Nephron (organoid): ENCODE results near the gene ALDH3B2.
A peak's percentile ranks its signal among the peaks of the same experiment; 100 is the strongest.

Source experiments
- H3K27ac Mint-ChIP-seq, 3 experiments: 2 replicates each; pipeline ENCODE4 v1.8.0; 2020; ENCODE audit warnings: mixed read lengths in 3 of 3, mild to moderate bottlenecking in 2 of 3, moderate library complexity in 1 of 3
- H3K27me3 Mint-ChIP-seq: 2 replicates; pipeline ENCODE4 v1.8.0; 2021; ENCODE audit warnings: low read depth, mild to moderate bottlenecking, moderate library complexity, mixed read lengths
- H3K36me3 Mint-ChIP-seq: 2 replicates; pipeline ENCODE4 v1.8.0; 2020; ENCODE audit warnings: low read depth, mixed read lengths
- H3K4me1 Mint-ChIP-seq: 2 replicates; pipeline ENCODE4 v1.8.0; 2020; ENCODE audit warnings: mixed read lengths
- H3K4me3 Mint-ChIP-seq, 3 experiments: 2 replicates each; pipeline ENCODE4 v1.8.0; 2020; ENCODE audit warnings: mild to moderate bottlenecking in 3 of 3, mixed read lengths in 3 of 3, moderate library complexity in 2 of 3
- H3K9me3 Mint-ChIP-seq: 2 replicates; pipeline ENCODE4 v1.8.0; 2020; ENCODE audit warnings: mixed read lengths
- TF ChIP-seq, protein P1 (sequence below), 3 experiments: fragments of 200-600 bp; sonication (generic); IDR thresholded peaks; one replicate each; pipeline ENCODE4 v1.5.0; 2021; ENCODE audit warnings: antibody characterized with exemption in 3 of 3; ENCODE audit not compliant: unreplicated experiment in 3 of 3

Gene ALDH3B2

DNA sequence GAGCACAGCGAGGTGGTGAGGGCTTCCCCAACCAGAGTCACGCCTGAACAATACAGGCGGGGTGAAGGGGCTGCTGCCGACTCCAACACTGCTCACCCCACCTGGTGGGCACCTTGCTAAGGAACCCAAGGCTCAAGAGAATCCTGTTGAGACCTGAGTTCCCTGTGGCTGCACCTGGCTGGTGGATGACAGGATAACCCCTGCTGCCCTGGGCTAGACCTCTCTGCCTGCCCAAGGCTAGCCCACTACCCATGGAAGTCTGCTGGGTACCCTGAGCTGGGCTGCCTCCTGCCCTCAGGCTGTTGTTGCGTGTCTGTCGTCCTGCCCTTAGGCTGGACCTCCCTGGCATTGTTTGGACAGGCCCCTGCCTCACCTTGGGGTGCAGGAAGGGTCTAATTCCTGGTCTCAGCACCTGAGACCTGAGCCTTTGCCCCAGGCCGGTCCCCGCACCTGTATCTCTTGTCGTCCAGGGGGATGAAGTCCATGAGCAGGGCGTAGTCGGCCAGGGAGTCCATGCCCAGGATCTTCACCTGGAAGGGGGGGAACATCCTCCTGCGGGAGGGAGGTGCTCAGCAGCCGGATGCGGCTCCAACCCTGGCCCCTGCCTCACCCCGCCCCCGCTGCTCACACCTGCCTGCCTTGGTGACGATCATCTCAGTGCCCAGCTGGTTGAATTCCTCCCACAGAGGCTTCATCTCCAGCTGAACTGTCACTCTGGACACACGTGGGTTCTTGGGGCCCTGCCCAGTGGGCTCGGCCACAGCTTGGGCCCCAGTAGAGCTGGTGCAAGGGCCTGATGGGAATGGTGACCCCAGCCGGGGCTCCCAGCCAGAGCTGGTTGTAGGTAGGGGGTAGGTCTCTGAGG, 39.8 kb downstream of the ALDH3B2 start:
- Mint-ChIP-seq H3K27me3 (peaks cover 5% of the 10 kb centered on the region), H3K4me1 (peaks cover 4% of the 10 kb centered on the region), H3K36me3 (no peaks in the 10 kb centered on the region), H3K4me3 (no peak overlapping the region), H3K27ac (no peak overlapping the region), H3K9me3 (no peaks in the 10 kb centered on the region)
- TF ChIP-seq, protein P1, sequence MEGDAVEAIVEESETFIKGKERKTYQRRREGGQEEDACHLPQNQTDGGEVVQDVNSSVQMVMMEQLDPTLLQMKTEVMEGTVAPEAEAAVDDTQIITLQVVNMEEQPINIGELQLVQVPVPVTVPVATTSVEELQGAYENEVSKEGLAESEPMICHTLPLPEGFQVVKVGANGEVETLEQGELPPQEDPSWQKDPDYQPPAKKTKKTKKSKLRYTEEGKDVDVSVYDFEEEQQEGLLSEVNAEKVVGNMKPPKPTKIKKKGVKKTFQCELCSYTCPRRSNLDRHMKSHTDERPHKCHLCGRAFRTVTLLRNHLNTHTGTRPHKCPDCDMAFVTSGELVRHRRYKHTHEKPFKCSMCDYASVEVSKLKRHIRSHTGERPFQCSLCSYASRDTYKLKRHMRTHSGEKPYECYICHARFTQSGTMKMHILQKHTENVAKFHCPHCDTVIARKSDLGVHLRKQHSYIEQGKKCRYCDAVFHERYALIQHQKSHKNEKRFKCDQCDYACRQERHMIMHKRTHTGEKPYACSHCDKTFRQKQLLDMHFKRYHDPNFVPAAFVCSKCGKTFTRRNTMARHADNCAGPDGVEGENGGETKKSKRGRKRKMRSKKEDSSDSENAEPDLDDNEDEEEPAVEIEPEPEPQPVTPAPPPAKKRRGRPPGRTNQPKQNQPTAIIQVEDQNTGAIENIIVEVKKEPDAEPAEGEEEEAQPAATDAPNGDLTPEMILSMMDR (IDR thresholded peaks at IDR 0.05; ENCODE audit: unreplicated experiment in 3 of 3) = no peak

DNA sequence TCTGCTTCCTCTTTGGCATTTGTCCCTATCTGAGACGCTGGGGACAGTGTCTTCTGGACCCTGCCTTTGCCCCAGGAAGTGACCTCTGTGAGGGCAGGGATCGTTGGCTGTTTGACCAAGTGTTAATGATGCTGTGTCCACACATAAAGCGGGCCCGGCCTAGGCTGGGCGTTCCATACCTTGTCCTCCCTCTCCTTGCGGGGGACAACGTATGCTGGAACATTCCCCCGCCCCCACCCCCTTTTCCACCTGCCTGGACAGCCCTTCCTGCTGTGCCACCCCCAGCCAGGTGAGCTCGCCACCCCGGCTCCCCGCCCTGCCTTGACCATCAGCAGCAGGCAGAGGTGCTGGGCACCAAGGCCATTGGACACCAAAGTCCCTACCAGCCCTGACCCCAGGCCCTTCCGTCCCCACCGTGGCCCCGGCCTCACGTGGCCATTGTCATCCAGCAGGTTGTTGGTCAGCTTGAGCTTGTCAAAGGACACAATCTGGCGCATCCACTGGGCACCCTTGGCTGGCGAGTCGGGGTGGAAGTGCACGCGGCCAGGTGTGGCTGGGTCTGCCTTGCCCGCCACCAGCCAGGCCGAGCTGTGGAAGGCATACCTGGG, 40.6 kb downstream of the ALDH3B2 start:
- H3K27me3 Mint-ChIP-seq = peaks cover 5% of the 10 kb centered on the region
- H3K4me1 Mint-ChIP-seq = peaks cover 4% of the 10 kb centered on the region
- no peak overlapping the region for H3K27ac Mint-ChIP-seq
- H3K36me3 Mint-ChIP-seq = no peaks in the 10 kb centered on the region
- TF ChIP-seq, protein P1 (IDR thresholded peaks at IDR 0.05; ENCODE audit: unreplicated experiment in 3 of 3) = no peak
- no peaks in the 10 kb centered on the region for H3K9me3 Mint-ChIP-seq
- peak overlapping the region in 1 of 3 experiments; percentile 35 for H3K4me3 Mint-ChIP-seq

DNA sequence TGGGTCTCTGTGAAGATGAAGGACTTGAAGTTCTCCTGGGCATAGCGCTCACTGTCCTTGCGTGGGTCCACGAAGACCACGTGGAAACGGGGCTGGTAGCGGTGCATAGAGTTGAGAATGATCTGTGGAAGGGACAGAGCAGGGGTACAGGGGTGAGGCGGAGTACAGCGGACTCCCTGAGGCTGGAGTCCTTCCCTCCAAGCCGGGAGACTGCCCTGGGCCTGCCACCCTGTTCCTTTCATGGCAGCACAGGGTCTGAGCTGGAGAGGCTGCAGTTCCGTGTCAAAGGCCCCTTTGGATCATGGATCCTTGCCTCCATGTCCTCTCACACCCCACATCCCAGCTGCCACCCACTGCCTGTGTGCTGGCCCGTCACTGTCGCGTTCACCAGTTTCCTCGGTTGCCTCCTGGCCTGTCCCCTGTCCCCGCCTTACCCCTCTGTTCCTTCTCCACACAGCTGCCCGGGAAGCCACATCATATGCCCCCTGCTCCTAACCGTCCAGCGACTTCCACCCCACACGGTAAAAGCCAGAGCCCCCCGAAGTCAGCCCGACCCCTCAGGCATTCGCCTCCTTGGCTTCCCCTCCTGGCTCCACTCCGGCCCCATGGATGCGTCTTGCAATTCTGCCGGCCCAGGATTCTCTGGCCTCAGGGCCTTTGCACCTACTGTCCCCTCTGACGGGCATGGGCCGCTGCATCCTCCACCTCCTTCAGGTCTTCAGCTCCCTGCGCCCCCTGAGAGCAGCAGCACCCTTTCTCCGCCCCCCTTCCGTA, 41.3 kb downstream of the ALDH3B2 start:
- Mint-ChIP-seq H3K4me3 (peak overlapping the region in 2 of 3 experiments; percentile 60 to 61), H3K4me1 (peaks cover 4% of the 10 kb centered on the region), H3K27me3 (peaks cover 5% of the 10 kb centered on the region), H3K9me3 (no peaks in the 10 kb centered on the region), H3K27ac (peak overlapping the region in 1 of 3 experiments; percentile 22), H3K36me3 (no peaks in the 10 kb centered on the region)
- TF ChIP-seq, protein P1 (IDR thresholded peaks at IDR 0.05; ENCODE audit: unreplicated experiment in 3 of 3) = no peak

DNA sequence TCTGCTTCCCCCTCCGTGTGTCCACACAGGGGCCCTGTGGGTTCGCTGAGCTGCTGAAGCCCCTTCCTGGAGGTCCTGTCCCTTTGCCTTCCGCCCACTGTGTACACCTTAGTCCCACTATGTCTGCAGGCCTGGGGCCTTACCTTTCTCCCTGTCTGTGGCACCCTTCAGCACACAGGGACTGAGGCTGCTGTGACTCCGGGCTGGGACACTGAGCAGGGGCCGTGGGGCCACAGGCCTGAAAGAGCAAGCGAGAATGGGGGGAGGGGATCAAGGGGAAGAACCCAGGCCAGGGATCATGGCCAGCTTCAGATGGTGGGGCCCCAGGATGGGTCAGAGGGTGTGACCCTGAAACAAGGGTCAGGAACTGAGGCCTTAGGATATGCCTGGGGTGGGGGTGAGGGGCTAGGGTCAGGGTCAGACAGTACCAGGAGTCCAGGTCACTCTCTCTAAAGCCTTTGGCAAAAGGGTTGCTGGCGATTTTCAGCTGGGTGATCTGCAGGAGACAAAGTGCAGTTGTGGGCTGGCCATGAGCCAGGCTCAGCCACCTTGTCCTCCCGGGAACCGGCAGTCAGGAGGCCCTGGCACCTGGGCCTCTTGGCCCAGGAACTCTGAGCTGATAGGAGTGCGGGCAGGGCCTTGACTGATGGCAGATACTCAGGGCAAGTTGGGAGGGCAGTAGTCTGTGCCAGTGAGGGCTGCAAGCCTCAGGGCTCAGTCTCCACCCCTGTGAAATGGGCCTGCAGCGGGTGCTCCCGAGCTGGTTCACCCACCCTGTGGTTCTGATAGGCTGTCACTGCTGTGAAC, 42.0 kb downstream of the ALDH3B2 start:
- Mint-ChIP-seq H3K27me3 (peaks cover 5% of the 10 kb centered on the region), H3K4me1 (peaks cover 4% of the 10 kb centered on the region), H3K9me3 (no peaks in the 10 kb centered on the region), H3K36me3 (peaks cover under 1% of the 10 kb centered on the region), H3K27ac (peak overlapping the region in 2 of 3 experiments; percentile 66), H3K4me3 (peak overlapping the region; percentile 80 to 83 (median 82))
- TF ChIP-seq, protein P1 (IDR thresholded peaks at IDR 0.05; ENCODE audit: unreplicated experiment in 3 of 3) = no peak

DNA sequence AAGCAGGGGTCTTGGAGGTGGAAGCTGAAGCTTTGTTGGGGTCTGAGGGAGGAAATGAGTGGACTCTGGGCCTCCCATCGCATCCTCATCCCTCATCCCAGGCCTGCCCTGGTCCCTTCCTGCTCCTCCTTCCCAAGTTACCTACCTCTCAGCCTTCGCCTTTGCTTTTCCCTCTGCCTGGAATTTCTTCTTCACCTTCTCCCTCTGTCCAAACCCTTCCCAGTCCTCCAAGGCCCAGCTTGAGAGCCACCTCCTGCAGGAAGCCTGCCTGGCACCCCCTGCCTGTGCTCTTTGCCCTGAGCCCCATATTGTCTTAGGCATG, 42.6 kb downstream of the ALDH3B2 start:
- Mint-ChIP-seq H3K9me3 (no peaks in the 10 kb centered on the region), H3K27ac (peak overlapping the region in 2 of 3 experiments; percentile 66), H3K36me3 (peaks cover 7% of the 10 kb centered on the region), H3K27me3 (peaks cover 5% of the 10 kb centered on the region), H3K4me1 (peaks cover 4% of the 10 kb centered on the region), H3K4me3 (peak overlapping the region; percentile 80 to 83 (median 82))
- TF ChIP-seq, protein P1 (IDR thresholded peaks at IDR 0.05; ENCODE audit: unreplicated experiment in 3 of 3) = no peak
